Measurements from ENCODE around the gene SH3TC1.

SH3TC1 gene

DNA sequence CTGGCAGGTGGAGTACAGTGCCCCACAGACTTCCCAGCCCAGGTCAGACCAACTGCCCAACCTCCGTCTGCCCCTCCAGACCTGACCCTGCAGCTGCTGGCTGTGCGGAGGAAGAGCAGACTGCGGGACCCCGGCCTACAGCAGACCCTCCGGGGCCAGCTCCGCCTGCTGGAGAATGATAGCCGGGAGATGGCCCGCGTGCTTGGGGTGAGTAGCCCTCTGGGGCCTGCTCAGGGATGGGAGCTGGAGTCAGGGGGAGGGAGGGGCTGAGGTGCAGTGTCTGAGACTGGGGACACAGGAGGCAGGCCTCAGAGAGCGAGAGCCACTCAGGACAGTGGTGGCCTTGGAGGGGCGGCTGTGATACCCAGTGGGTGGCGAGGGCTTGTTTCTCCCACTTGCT is 13.5 kb downstream of the SH3TC1 start:
- DNase-seq (ENCODE audit: low read depth in 1 of 2, low spot score in 1 of 2) = no peak
- H3K4me3 ChIP-seq (replicated peaks; ENCODE audit: insufficient read depth, low read length) = no peak overlapping the region
- H3K27me3 ChIP-seq (ENCODE audit: insufficient read depth, poor library complexity, severe bottlenecking) = no peaks in the 10 kb centered on the region
- TF ChIP-seq, protein P1, sequence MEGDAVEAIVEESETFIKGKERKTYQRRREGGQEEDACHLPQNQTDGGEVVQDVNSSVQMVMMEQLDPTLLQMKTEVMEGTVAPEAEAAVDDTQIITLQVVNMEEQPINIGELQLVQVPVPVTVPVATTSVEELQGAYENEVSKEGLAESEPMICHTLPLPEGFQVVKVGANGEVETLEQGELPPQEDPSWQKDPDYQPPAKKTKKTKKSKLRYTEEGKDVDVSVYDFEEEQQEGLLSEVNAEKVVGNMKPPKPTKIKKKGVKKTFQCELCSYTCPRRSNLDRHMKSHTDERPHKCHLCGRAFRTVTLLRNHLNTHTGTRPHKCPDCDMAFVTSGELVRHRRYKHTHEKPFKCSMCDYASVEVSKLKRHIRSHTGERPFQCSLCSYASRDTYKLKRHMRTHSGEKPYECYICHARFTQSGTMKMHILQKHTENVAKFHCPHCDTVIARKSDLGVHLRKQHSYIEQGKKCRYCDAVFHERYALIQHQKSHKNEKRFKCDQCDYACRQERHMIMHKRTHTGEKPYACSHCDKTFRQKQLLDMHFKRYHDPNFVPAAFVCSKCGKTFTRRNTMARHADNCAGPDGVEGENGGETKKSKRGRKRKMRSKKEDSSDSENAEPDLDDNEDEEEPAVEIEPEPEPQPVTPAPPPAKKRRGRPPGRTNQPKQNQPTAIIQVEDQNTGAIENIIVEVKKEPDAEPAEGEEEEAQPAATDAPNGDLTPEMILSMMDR (IDR thresholded peaks at IDR 0.05; ENCODE audit: insufficient read depth, low read length) = no peak
- no peak for TF ChIP-seq GABPA (IDR thresholded peaks at IDR 0.05; ENCODE audit: low read depth)
- TF ChIP-seq, protein P2, sequence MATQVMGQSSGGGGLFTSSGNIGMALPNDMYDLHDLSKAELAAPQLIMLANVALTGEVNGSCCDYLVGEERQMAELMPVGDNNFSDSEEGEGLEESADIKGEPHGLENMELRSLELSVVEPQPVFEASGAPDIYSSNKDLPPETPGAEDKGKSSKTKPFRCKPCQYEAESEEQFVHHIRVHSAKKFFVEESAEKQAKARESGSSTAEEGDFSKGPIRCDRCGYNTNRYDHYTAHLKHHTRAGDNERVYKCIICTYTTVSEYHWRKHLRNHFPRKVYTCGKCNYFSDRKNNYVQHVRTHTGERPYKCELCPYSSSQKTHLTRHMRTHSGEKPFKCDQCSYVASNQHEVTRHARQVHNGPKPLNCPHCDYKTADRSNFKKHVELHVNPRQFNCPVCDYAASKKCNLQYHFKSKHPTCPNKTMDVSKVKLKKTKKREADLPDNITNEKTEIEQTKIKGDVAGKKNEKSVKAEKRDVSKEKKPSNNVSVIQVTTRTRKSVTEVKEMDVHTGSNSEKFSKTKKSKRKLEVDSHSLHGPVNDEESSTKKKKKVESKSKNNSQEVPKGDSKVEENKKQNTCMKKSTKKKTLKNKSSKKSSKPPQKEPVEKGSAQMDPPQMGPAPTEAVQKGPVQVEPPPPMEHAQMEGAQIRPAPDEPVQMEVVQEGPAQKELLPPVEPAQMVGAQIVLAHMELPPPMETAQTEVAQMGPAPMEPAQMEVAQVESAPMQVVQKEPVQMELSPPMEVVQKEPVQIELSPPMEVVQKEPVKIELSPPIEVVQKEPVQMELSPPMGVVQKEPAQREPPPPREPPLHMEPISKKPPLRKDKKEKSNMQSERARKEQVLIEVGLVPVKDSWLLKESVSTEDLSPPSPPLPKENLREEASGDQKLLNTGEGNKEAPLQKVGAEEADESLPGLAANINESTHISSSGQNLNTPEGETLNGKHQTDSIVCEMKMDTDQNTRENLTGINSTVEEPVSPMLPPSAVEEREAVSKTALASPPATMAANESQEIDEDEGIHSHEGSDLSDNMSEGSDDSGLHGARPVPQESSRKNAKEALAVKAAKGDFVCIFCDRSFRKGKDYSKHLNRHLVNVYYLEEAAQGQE (IDR thresholded peaks at IDR 0.05; ENCODE audit: insufficient replicate concordance, low read depth) = no peak
- TF ChIP-seq SPI1 (IDR thresholded peaks at IDR 0.05; ENCODE audit: borderline replicate concordance, low read depth) = no peak
- no peak for TF ChIP-seq POLR2AphosphoS5 (IDR thresholded peaks at IDR 0.05; ENCODE audit: low read depth)
- no peak overlapping the region for H3K27ac ChIP-seq (replicated peaks)

DNA sequence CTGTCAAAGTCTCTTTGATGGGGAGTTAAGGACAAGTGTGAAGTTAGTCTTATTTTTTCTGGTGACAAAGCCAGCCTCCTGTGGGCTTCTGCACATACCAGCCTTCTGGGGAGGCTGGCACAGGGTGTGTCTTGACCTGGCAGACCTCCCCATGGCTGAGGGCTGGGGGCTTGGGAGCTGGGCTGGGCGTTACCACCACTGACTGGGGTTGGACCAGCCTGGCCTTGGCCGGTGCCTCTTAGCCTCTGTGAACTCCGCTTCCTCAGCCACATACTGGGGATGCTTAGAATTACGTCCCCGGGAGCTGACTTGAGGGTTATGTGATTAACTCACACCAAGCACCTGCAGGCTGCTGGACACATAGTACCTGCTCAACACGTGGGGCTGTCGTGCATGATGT is 14.0 kb downstream of the SH3TC1 start:
- Histone ChIP-seq H3K27ac (replicated peaks) (no peak overlapping the region), H3K4me3 (replicated peaks; ENCODE audit: insufficient read depth, low read length) (no peak overlapping the region), H3K27me3 (ENCODE audit: insufficient read depth, poor library complexity, severe bottlenecking) (no peaks in the 10 kb centered on the region)
- DNase-seq (ENCODE audit: low read depth in 1 of 2, low spot score in 1 of 2) = no peak
- TF ChIP-seq, protein P2 (IDR thresholded peaks at IDR 0.05; ENCODE audit: insufficient replicate concordance, low read depth) = no peak
- TF ChIP-seq, protein P1 (IDR thresholded peaks at IDR 0.05; ENCODE audit: insufficient read depth, low read length) = no peak
- TF ChIP-seq SPI1 (IDR thresholded peaks at IDR 0.05; ENCODE audit: borderline replicate concordance, low read depth) = no peak
- TF ChIP-seq GABPA (IDR thresholded peaks at IDR 0.05; ENCODE audit: low read depth) = no peak
- TF ChIP-seq POLR2AphosphoS5 (IDR thresholded peaks at IDR 0.05; ENCODE audit: low read depth) = no peak

GRCh38 chr4:8214136-8214535 is 15.0 kb downstream of the SH3TC1 start:
- TF ChIP-seq POLR2AphosphoS5 (IDR thresholded peaks at IDR 0.05; ENCODE audit: low read depth) = no peak
- TF ChIP-seq, protein P1 (IDR thresholded peaks at IDR 0.05; ENCODE audit: insufficient read depth, low read length) = no peak
- no peak overlapping the region for H3K27ac ChIP-seq (replicated peaks)
- no peaks in the 10 kb centered on the region for H3K27me3 ChIP-seq (ENCODE audit: insufficient read depth, poor library complexity, severe bottlenecking)
- no peak for DNase-seq (ENCODE audit: low read depth in 1 of 2, low spot score in 1 of 2)
- H3K4me3 ChIP-seq (replicated peaks; ENCODE audit: insufficient read depth, low read length) = no peak overlapping the region

- TF ChIP-seq, protein P1 (IDR thresholded peaks at IDR 0.05; ENCODE audit: insufficient read depth, low read length) = no peak
- TF ChIP-seq POLR2AphosphoS5 (IDR thresholded peaks at IDR 0.05; ENCODE audit: low read depth) = no peak
- TF ChIP-seq SPI1 (IDR thresholded peaks at IDR 0.05; ENCODE audit: borderline replicate concordance, low read depth) = no peak
- TF ChIP-seq, protein P2 (IDR thresholded peaks at IDR 0.05; ENCODE audit: insufficient replicate concordance, low read depth) = no peak
- TF ChIP-seq GABPA (IDR thresholded peaks at IDR 0.05; ENCODE audit: low read depth) = no peak
- Histone ChIP-seq H3K27me3 (ENCODE audit: insufficient read depth, poor library complexity, severe bottlenecking) (no peaks in the 10 kb centered on the region), H3K27ac (replicated peaks) (no peak overlapping the region), H3K4me3 (replicated peaks; ENCODE audit: insufficient read depth, low read length) (no peak overlapping the region)
- no peak for DNase-seq (ENCODE audit: low read depth in 1 of 2, low spot score in 1 of 2)
Measured at GRCh38 chr4:8215001-8215427, 15.9 kb downstream of the SH3TC1 start.
